ENCODE data around the gene EXD1. TPM values are rescaled to one million over a fixed set of nuclear protein-coding genes. Genes with fewer than 3 reads are reported as not detected.

Gene EXD1
- total RNA-seq (not detected), polyA plus RNA-seq (under 1 TPM in 1 of 3 donors, not detected in 2; 0.03 TPM)

- H3K36me3 ChIP-seq: no peaks in the 10 kb centered on the region
- H3K9me3 ChIP-seq: no peaks in the 10 kb centered on the region
- H3K4me3 ChIP-seq: peak within 1 kb of the TSS; percentile 75 to 78 (median 78)
- intact Hi-C loops (cut with DNase I): loop anchor here (1.0 to 5.0 kb wide), 3 partner anchors 53 to 274 kb away; partner anchors contain the start of gene INO80
- peak within 1 kb of the TSS; percentile 91 to 93 (median 91) for H3K27ac ChIP-seq
- peaks cover 0 to 32% (median 30%) of the 10 kb centered on the region in 4 donors for H3K4me1 ChIP-seq
- no peaks in the 10 kb centered on the region for H3K27me3 ChIP-seq
- 0 to 1% methylated on average over 72 of the region's 72 CpGs for WGBS, 2 donors
- TF ChIP-seq EP300 (IDR thresholded peaks at IDR 0.05) (peak in 2 of 4 donors; percentile 6 to 37), CTCF (IDR thresholded peaks at IDR 0.05) (peak; percentile 90 to 98 (median 96)), POLR2AphosphoS5 (IDR thresholded peaks at IDR 0.05) (peak; percentile 91 to 95 (median 93)), POLR2A (IDR thresholded peaks at IDR 0.05) (peak; percentile 85 to 86)
- peak; percentile 99 for DNase-seq
Measured at GRCh38 chr15:41230650-41231421, at the start of gene EXD1, which contains the start of gene CHP1. TSS of gene EXD1 (minus strand) at chr15:41230757. CDS start at chr15:41226575, 4,182 bp downstream. TSS of gene CHP1 (plus strand) at chr15:41231268. CDS start at chr15:41231383, 115 bp downstream.

- Histone ChIP-seq H3K4me3 (no peak overlapping the region), H3K36me3 (peaks cover 0 to 44% (median 9%) of the 10 kb centered on the region in 4 donors), H3K9me3 (no peaks in the 10 kb centered on the region), H3K27me3 (no peaks in the 10 kb centered on the region), H3K27ac (no peak overlapping the region), H3K4me1 (peaks cover 0 to 4% (median 0%) of the 10 kb centered on the region in 4 donors)
- DNase-seq: no peak
- TF ChIP-seq EP300 (IDR thresholded peaks at IDR 0.05) (no peak), POLR2A (IDR thresholded peaks at IDR 0.05) (no peak), CTCF (IDR thresholded peaks at IDR 0.05) (no peak), POLR2AphosphoS5 (IDR thresholded peaks at IDR 0.05) (no peak)
- intact Hi-C loops (cut with DNase I): loop anchor here (5.0 kb wide), 2 partner anchors 53 to 138 kb away; partner anchors contain the start of genes NUSAP1, OIP5 and RTF1
- WGBS, 2 donors: 75 to 89% methylated on average over 1 of the region's 1 CpG
Measured at GRCh38 chr15:41279535-41280283, 49.2 kb upstream of the EXD1 start.

- H3K27ac ChIP-seq: no peak overlapping the region
- peaks cover 0 to 4% (median 0%) of the 10 kb centered on the region in 4 donors for H3K4me1 ChIP-seq
- 89% methylated on average over 3 of the region's 3 CpGs for WGBS, 2 donors
- peaks cover 0 to 50% (median 9%) of the 10 kb centered on the region in 4 donors for H3K36me3 ChIP-seq
- no peak for DNase-seq
- H3K9me3 ChIP-seq: no peaks in the 10 kb centered on the region
- TF ChIP-seq EP300 (IDR thresholded peaks at IDR 0.05) (no peak), CTCF (IDR thresholded peaks at IDR 0.05) (no peak), POLR2AphosphoS5 (IDR thresholded peaks at IDR 0.05) (no peak), POLR2A (IDR thresholded peaks at IDR 0.05) (no peak)
- intact Hi-C loops (cut with DNase I): no loop called here
- no peaks in the 10 kb centered on the region for H3K27me3 ChIP-seq
- H3K4me3 ChIP-seq: no peak overlapping the region
Measured at GRCh38 chr15:41278319-41278718, 47.8 kb upstream of the EXD1 start.

GRCh38 chr15:41276831-41277230 is 46.3 kb upstream of the EXD1 start:
- intact Hi-C loops (cut with DNase I): no loop called here
- H3K4me3 ChIP-seq: no peak overlapping the region
- H3K9me3 ChIP-seq: no peaks in the 10 kb centered on the region
- TF ChIP-seq POLR2AphosphoS5 (IDR thresholded peaks at IDR 0.05) (no peak), EP300 (IDR thresholded peaks at IDR 0.05) (no peak), CTCF (IDR thresholded peaks at IDR 0.05) (no peak), POLR2A (IDR thresholded peaks at IDR 0.05) (no peak)
- peaks cover 0 to 60% (median 9%) of the 10 kb centered on the region in 4 donors for H3K36me3 ChIP-seq
- no peak for DNase-seq
- H3K27ac ChIP-seq: no peak overlapping the region
- no peaks in the 10 kb centered on the region for H3K4me1 ChIP-seq
- H3K27me3 ChIP-seq: no peaks in the 10 kb centered on the region
